ENCODE data around the gene SLC17A5. TPM values are rescaled to one million over a fixed set of nuclear protein-coding genes. Genes with fewer than 3 reads are reported as not detected.

Gene SLC17A5
- total and polyA plus RNA-seq, 2 donors (not counting 3 experiments of a cell fraction or from before 2014, with no cell fraction given) = 15.2 to 18.7 TPM

- no peak overlapping the region for H3K4me3 ChIP-seq (replicated peaks in 1 of 3; ENCODE audit: insufficient read depth in 1 of 3, low read depth in 1 of 3, low read length in 3 of 3)
- no peaks in the 10 kb centered on the region for H3K27me3 ChIP-seq (ENCODE audit: control insufficient read depth in 2 of 2, insufficient read depth in 2 of 2, low read length in 2 of 2)
- intact Hi-C loops (cut with micrococcal nuclease) = no loop called here
- BruUV-seq (replicated peaks) = no TSS peak
- no peak overlapping the region for H3K9ac ChIP-seq (replicated peaks; ENCODE audit: extremely low read depth, insufficient read depth, low read length)
- DNase-seq (ENCODE audit: low read depth, low spot score) (no peak), FAIRE-seq (no peak)
- no peaks in the 10 kb centered on the region for H3K79me2 ChIP-seq (ENCODE audit: control insufficient read depth, insufficient read depth, low read length)
- H3K4me1 ChIP-seq (ENCODE audit: control insufficient read depth, extremely low read depth, insufficient read depth, low read length) = no peaks in the 10 kb centered on the region
- ChIA-PET POLR2A (interaction anchor here (1.1 to 1.4 kb wide), 2 partner anchors 89 to 93 kb away, joined by 4 read pairs; no protein-coding TSS in a partner anchor), CTCF (interaction anchor here (1.4 to 5.3 kb wide), 2 partner anchors 28 to 93 kb away, joined by 4 to 113 read pairs; no protein-coding TSS in a partner anchor)
- no peaks in the 10 kb centered on the region for H3K36me3 ChIP-seq (ENCODE audit: control insufficient read depth in 2 of 2, extremely low read depth in 1 of 2, insufficient read depth in 2 of 2, low read length in 2 of 2)
- dilution Hi-C loops (cut with MboI; ENCODE audit: extremely low pct_ligation_motif_present, low sequenced_read_pairs) = no loop called here
- no peak overlapping the region for H3K27ac ChIP-seq (ENCODE audit: insufficient read depth, low read depth, low read length)
- no peaks in the 10 kb centered on the region for H3K9me1 ChIP-seq (replicated peaks; ENCODE audit: control insufficient read depth, extremely low read depth, insufficient read depth, low read length)
- H3K9me3 ChIP-seq (replicated peaks; ENCODE audit: control insufficient read depth, insufficient read depth, low read length) = no peaks in the 10 kb centered on the region
- TF ChIP-seq POLR2A (IDR thresholded peaks at IDR 0.05; ENCODE audit: low read depth, low read length) (no peak), JUN (IDR thresholded peaks at IDR 0.05; ENCODE audit: borderline replicate concordance, insufficient read depth, insufficient read length, low read depth) (no peak), EZH2 (IDR thresholded peaks at IDR 0.05; ENCODE audit: borderline replicate concordance, low read depth, low read length, severe bottlenecking) (no peak), CTCF (IDR thresholded peaks at IDR 0.05; ENCODE audit: extremely low read depth in 1 of 2, insufficient read depth in 1 of 2, low read depth in 1 of 2, low read length in 2 of 2) (no peak), GATA2 (IDR thresholded peaks at IDR 0.05; ENCODE audit: insufficient read depth, insufficient read length, low read depth, low read length) (no peak), MYC (IDR thresholded peaks at IDR 0.05; ENCODE audit: low read depth, low read length) (no peak), FOS (IDR thresholded peaks at IDR 0.05; ENCODE audit: borderline replicate concordance, insufficient read depth, low read length) (no peak), POLR2AphosphoS5 (IDR thresholded peaks at IDR 0.05; ENCODE audit: insufficient read depth, low read depth, low read length) (no peak), MAX (IDR thresholded peaks at IDR 0.05; ENCODE audit: insufficient read depth, insufficient read length) (no peak)
- H3K4me2 ChIP-seq (ENCODE audit: insufficient read depth, low read length) = no peak overlapping the region
- no peak overlapping the region for H2AFZ ChIP-seq (ENCODE audit: low read depth, low read length)
- no peaks in the 10 kb centered on the region for H4K20me1 ChIP-seq (replicated peaks; ENCODE audit: control insufficient read depth, extremely low read depth, insufficient read depth, low read length)
Observed at GRCh38 chr6:73608761-73609160, 45.0 kb downstream of the SLC17A5 start.
